Liver (tissue), 3 donors: ENCODE data around the gene CTAGE9.

Source experiments
- CTCF ChIP-seq: fragments of 150-350 bp; IDR thresholded peaks from 2 replicates; pipeline ENCODE4 v1.5.1; 2017; ENCODE audit warnings: improper control_type of control experiment, low read depth, low read length; ENCODE audit not compliant: missing input control
- EGR1 ChIP-seq, 2 donors: IDR thresholded peaks; 2 replicates each; pipeline ENCODE4 v1.6.1; 2016 to 2018; ENCODE audit warnings: antibody characterized with exemption in 2 of 2, low read depth in 2 of 2
- FOXA1 ChIP-seq: IDR thresholded peaks from 2 replicates; pipeline ENCODE4 v1.6.1; 2016; ENCODE audit warnings: antibody characterized with exemption
- FOXA2 ChIP-seq: IDR thresholded peaks from 2 replicates; pipeline ENCODE4 v1.6.1; 2016; ENCODE audit warnings: antibody characterized with exemption
- GABPA ChIP-seq, 2 donors: IDR thresholded peaks in 1 of 2; conservative IDR thresholded peaks in 1 of 2; 2 replicates each; pipeline ENCODE4 v1.6.1; 2016; ENCODE audit warnings: antibody characterized with exemption in 2 of 2, mild to moderate bottlenecking in 1 of 2, moderate library complexity in 1 of 2
- HNF4A ChIP-seq, 2 donors: conservative IDR thresholded peaks; 2 replicates each; pipeline ENCODE4 v1.6.1; 2016; ENCODE audit warnings: antibody characterized with exemption in 2 of 2, mild to moderate bottlenecking in 2 of 2
- HNF4G ChIP-seq: IDR thresholded peaks from 2 replicates; pipeline ENCODE4 v1.6.1; 2016; ENCODE audit warnings: antibody characterized with exemption
- JUND ChIP-seq, 2 donors: IDR thresholded peaks; 2 replicates each; pipeline ENCODE4 v1.6.1; 2016; ENCODE audit warnings: antibody characterized with exemption in 2 of 2
- MAX ChIP-seq: IDR thresholded peaks from 2 replicates; pipeline ENCODE4 v1.6.1; 2016; ENCODE audit warnings: antibody characterized with exemption
- REST ChIP-seq: IDR thresholded peaks from 2 replicates; pipeline ENCODE4 v1.6.1; 2016; ENCODE audit warnings: antibody characterized with exemption, mild to moderate bottlenecking
- SP1 ChIP-seq: IDR thresholded peaks from 2 replicates; pipeline ENCODE4 v1.6.1; 2018; ENCODE audit warnings: antibody characterized with exemption, mild to moderate bottlenecking
- TAF1 ChIP-seq: conservative IDR thresholded peaks from 2 replicates; pipeline ENCODE4 v1.6.1; 2016; ENCODE audit warnings: antibody characterized with exemption, mild to moderate bottlenecking
- YY1 ChIP-seq: IDR thresholded peaks from 2 replicates; pipeline ENCODE4 v1.6.1; 2016; ENCODE audit warnings: antibody characterized with exemption, mild to moderate bottlenecking
- ZBTB33 ChIP-seq: IDR thresholded peaks from 2 replicates; pipeline ENCODE4 v1.6.1; 2016; ENCODE audit warnings: antibody characterized with exemption
- donor health status: healthy.
- donor health status: healthy.

GRCh38 chr6:131758920-131759319 is 48.1 kb upstream of the CTAGE9 start:
- TF ChIP-seq YY1 = no peak
- no peak for TF ChIP-seq TAF1
- TF ChIP-seq CTCF = no peak
- TF ChIP-seq MAX = no peak
- no peak for TF ChIP-seq GABPA (IDR thresholded peaks at IDR 0.05 in 1 of 2, conservative IDR thresholded peaks at IDR 0.05 in 1 of 2)
- no peak for TF ChIP-seq ZBTB33
- no peak for TF ChIP-seq FOXA2
- TF ChIP-seq HNF4A (conservative IDR thresholded peaks at IDR 0.05) = no peak
- TF ChIP-seq EGR1 (IDR thresholded peaks at IDR 0.05; ENCODE audit: low read depth in 2 of 2) = no peak
- no peak for TF ChIP-seq HNF4G
- TF ChIP-seq SP1 = no peak
- TF ChIP-seq REST = no peak
- no peak for TF ChIP-seq FOXA1
- no peak for TF ChIP-seq JUND (IDR thresholded peaks at IDR 0.05)
